NCI-H1417 treated with DMSO at 0.1 percent for 48 hours (cell line): Measurements from ENCODE around the gene CCNC.
"Not testable (repeated sequence)": the region's sequence is repeated elsewhere in the genome, so short reads cannot be mapped to it uniquely, and the experiment has no call there.

Experiments
- DNase-seq: peaks from one replicate; lab custom pipeline; 2025; lab: John Stamatoyannopoulos, UW

Gene CCNC

DNA sequence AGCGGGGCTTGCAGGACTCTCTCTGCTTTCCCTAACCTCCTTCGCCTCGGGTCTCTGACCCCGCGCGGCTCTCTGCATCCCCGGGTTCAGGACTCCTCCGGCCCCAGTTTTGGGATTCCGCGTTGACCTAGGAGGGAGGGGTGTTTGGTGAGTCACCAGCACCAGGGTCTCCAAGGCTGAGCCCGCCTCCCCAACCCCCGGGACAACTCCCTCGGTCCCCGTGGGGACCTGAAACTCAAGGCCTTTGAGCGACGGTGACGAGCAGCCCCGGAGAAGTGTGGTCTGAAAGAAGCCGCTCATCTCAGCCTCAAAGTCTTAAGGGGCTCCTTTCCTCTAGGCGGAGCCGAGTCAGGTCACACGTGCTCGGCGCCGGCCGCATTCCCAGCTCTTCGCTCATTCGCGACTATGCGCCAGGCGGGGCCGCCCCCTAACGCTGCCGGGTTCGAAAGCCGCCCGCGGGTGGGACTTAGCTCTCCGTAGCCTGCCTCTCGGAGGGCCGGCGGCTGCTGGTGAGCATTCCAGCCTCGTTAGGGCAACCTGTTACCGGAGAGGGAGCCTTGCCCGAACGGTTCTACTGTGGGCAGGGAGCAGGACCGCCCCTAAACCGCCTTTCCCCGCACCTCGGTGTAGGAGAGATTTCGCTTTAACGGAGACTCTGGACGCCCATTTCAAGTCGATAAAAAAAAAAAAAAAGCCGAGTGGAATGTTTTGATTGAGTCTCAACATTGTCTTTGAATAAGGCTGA is 35.1 kb upstream of the CCNC start:
- DNase-seq: no peak

DNA sequence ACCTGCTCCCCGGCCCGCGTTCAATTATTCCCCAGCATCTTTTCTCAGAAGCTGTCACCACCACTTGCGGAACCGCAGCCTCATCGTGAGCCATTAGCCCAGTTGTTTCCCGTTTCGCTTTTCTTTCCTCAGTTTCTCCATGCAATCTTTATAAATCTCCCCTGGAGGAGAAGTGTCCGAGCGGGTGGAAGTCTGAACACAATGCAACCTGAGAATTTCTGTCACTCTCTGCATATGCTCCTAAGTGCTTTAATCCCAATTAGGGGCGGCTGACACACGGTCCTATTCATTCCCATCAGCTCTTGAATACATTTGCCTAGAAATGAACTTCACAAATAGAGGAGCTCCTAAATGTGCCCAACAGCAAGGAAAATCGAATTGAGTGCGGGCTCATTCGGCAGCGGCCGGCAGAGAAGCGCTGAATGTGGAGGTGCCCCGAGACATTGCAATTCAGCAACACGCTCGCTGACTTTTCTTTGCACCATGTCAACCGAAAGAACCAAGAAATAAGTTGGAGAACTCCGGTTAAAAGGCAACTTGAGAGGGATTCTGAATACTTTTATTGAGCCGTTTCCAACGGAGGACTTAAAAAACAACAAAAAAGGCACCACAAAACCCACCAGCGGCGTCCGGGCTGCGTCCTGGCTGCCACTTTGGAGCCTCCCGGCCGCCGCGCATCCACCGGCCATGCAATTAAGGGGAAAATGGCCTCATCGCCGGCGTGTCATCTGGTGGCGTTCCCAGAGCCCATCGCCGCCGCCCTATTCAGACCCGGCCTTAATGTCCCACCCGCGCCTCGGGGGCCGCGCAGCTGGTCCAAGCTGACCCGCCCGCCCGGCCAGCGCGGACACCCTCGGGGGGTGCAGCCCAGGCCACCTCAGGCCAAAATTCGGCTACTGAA is 34.3 kb upstream of the CCNC start:
- DNase-seq: no peak

- not testable (repeated sequence) for DNase-seq
These were observed 26.2 kb upstream of the CCNC start for GRCh38 chr6:99594696-99595095.

GRCh38 chr6:99592900-99593299 is 24.4 kb upstream of the CCNC start:
- no peak for DNase-seq

GRCh38 chr6:99591673-99592364 is 23.4 kb upstream of the CCNC start:
- no peak for DNase-seq

DNA sequence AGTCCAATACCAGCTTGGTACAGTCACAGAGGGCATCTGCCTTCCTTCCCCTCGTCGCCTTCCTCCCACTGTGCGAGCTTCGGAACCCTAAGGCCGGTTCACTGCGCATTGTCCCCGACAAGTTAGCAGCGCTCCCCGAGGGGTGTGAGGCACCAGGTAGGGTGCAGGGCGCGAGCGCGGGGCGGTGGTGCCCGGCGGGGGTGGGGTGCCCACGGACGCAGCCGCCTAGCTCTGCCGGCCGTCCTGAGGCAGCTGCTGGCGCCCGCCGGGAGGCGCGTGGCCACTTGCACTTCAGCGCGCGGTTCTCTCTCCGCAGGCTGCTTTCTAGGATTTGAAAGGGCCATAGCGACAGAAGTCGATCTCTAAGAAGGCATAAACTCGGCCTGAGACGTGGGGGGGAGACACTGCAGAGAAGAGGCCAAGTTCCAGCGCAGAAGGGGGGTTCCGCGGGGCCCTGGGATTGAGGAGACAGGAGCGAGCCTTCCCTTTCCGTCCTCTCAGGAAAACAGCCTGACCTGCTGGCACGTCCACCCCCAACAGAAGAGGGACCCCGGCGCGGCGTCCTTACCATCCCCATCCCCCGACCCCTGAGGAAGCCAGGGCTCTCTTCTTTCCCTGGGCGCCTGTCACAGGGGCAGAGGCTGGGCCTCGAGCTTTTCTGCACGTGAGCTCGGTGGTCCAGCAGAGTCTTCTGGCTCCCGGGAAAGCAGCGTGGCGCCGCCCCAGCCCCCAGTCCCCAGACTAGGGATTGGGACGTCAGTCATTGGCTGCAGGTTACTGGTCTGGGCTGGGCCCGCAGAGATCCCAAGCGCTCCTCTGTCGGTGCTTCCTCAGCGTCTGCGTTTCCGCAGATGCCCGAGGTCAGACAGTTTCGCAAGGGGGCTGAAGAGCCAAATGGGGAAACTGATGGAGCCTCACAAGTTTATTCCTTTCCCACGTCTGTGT is 22.5 kb upstream of the CCNC start:
- DNase-seq: no peak

- no peak for DNase-seq
These were observed 21.5 kb upstream of the CCNC start for GRCh38 chr6:99589907-99590493.

GRCh38 chr6:99589290-99589672 is 20.8 kb upstream of the CCNC start:
- no peak for DNase-seq

DNA sequence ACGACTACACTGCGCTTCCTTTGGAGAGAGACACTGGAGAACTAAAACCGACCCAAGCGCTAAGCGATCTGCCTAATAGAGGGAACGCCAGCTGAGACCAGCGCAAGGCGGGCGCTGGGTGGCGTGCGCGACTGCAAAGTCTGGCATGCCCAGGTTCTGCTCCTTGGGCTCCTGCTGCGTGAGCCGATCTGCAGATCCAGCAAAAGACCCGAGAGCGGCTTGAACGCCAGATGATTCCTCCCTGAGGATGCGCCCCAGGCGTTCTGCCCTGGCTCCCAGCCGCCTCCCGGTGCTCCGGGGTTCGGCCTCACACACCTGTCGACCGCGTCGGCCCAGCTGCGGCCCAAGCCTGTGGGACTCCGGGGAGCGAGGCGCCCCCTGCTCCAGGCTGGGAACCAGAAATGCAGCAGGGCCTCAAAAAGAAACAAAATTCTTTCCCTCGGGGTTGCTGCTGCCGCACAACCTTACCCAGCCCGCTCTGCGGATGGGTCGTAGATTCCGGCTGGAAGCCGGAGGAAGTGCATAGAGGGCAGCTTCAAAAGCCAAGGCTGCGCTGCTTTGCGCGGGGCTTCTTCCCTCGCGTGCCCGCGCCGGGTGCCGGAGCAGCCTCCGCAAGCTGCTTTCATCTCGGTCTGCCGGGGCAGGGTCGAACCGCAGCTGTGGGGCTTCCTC is 20.3 kb upstream of the CCNC start:
- no peak for DNase-seq

- DNase-seq: no peak
These were observed 19.3 kb upstream of the CCNC start for GRCh38 chr6:99587792-99588191.

DNA sequence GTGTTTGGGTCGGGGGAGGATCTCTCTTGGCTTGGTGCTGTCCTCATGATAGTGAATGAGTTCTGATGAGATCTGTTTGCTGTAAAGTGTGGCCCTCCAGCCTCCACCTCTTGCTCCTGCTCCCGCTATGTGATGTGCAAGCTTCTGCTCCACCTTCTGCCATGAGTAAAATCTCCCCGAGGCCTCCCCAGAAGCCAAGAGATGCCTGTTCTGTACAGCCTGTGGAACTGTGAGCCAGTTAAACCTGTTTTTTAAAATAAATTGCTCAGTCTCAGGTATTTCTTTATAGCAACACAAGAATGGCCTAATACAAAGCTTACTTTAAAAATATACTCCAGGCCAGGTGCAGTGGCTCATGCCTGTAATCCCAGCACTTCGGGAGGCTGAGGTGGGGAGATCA is 11.3 kb upstream of the CCNC start:
- no peak for DNase-seq

DNA sequence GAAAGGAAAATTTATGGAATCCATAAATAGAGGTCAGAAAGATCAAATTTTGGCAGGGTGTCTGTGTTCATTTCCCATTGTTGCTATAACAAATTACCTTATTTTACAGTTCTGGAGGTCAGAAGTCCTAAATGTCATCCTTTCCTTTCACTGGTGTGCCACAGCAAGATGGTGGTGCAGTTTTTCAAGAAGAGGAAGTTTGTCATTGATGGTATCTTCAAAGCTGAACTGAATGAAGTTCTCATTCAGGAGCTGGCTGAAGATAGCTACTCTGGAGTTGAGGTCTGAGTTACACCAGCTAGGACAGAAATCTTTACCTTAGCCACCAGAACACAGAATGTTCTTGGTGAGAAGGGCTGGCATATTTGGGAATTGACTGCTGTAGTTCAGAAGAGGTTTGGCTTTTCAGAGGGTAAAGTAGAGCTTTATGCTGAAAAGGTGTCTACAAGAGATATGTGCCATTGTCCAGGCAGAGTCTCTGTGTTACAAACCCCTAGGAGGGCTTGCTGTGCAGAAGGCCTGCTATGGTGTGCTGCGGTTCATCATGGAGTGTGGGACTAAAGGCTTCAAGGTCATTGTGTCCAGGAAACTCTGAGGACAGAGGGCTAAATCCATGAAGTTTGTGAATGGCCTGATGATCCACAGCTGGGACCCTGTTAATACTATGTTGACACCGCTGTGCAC is 7.2 kb upstream of the CCNC start:
- DNase-seq: no peak

DNA sequence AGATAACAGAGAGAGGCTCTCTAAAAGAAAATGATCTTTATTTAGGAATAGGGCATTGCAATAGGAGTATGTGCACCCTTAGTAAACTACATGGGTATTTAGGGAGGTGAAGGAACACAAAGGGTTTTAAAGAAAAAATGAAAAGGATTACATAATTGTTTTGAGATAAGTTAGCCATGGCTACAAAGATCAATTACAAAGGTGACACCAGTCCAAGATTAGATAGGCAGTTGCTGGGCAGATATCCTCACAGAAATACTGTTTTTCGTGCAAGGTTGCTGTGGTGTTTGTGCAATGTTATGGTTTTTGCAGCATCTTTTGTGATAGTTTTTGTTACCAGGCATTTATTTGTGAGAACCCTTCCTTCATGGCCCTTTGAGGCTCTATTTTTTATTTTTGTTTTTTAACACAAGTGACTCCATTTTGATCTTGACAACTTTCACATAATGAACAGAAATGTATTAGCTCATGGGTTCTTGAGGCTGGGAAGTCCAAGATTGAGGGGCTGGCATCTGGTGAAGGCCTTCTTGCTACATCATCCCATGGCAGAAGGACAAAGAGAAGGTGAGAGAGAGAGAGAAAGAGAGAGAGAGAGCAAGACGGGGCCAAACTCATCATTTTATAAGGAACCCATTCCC is 5.6 kb upstream of the CCNC start:
- DNase-seq: no peak

GRCh38 chr6:99563056-99563723 is 5.3 kb downstream of the CCNC start:
- DNase-seq: no peak

DNA sequence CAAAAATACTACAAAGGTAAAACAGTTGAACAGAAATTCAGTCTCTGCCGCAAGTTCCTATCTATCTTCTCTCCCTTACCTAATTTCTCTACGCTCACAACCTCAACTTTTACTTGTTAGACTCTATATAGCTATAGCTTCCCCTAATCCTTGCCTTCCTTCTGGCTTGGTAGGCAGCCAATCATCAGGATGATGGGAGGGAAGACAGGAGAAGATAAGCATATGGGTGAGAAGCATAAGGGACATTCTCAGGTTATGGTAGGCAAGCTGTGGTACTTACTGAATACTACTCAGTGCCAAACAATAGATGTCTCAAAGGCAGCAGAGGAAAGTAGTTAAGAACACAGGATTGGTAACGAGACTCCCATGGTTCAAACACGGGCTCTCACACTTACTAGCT is 7.8 kb downstream of the CCNC start:
- DNase-seq: no peak

DNA sequence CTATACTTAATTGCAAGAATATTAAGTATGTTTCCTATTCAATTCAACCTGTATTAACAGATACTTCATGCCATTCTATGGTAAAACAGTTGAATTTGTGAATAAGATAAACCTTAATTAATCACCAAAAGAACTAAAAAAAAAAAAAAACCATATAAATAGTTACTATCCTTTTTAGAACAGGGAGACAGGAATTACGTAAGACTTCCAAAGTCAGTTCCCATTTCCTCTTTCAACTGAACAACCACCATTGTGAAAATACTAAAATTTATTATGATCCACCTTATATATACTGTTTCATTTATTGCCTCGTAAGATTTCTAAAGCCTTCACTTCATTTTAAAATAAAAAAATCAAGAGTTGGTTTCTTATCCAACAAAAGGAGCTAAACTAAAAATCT is 9.4 kb downstream of the CCNC start:
- no peak for DNase-seq

DNA sequence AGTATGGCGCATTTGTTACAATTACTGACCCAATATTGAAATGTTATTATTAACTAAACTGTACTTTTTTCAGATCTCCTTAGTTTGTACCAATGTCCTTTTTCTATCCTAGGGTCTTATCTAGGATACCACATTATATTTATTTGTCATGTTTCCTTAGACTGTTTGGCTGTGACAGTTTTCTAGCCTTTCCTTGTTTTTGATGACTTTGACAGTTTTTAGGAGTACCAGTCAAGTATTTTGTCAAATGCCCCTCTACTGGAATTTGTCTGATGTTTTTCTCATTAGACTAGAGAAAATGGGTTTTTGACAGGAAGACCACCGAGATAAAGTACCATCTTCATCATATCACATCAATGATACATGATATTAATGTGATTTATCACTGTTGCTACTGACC is 14.6 kb downstream of the CCNC start:
- DNase-seq: no peak

GRCh38 chr6:99550046-99550748 is 18.3 kb downstream of the CCNC start:
- no peak for DNase-seq
